Measurements from ENCODE around the gene NEFH. TPM values are rescaled to one million over a fixed set of nuclear protein-coding genes. Genes with fewer than 3 reads are reported as not detected.
A peak's percentile ranks its signal among the peaks of the same experiment; 100 is the strongest.

NEFH gene
- total RNA-seq, 1 experiment from 2014 or later: not detected

GRCh38 chr22:29491012-29491411, 11.0 kb downstream of the NEFH start:
- POLR2A ChIA-PET: no interaction called here

GRCh38 chr22:29493636-29494035, 13.6 kb downstream of the NEFH start:
- no TSS peak for BruUV-seq (replicated peaks)
- Mint-ChIP-seq H3K27me3 (ENCODE audit: insufficient read depth, unreplicated experiment) (peaks cover 7% of the 10 kb centered on the region), H3K27ac (ENCODE audit: low read depth, unreplicated experiment) (no peak overlapping the region), H3K4me1 (ENCODE audit: insufficient read depth, unreplicated experiment) (no peaks in the 10 kb centered on the region), H3K36me3 (ENCODE audit: insufficient read depth, unreplicated experiment) (peaks cover 5% of the 10 kb centered on the region), H3K9me3 (ENCODE audit: unreplicated experiment) (peaks cover 5% of the 10 kb centered on the region), H3K4me3 (ENCODE audit: unreplicated experiment) (no peak overlapping the region)
- DNase-seq (ENCODE audit: unreplicated experiment): no peak
- intact Hi-C loops (cut with micrococcal nuclease): no loop called here
- TF ChIP-seq CTCF (IDR thresholded peaks at IDR 0.05; ENCODE audit: unreplicated experiment): no peak
- CTCF ChIA-PET: interaction anchor here (3.2 kb wide), 1 partner anchor 23 kb away, joined by 14 read pairs; no protein-coding TSS in a partner anchor
- POLR2A ChIA-PET: no interaction called here

More at GRCh38 chr22:29491012-29491411, 11.0 kb downstream of the NEFH start:
- Mint-ChIP-seq H3K9me3 (ENCODE audit: unreplicated experiment) (peaks cover 7% of the 10 kb centered on the region), H3K27me3 (ENCODE audit: insufficient read depth, unreplicated experiment) (peaks cover 11% of the 10 kb centered on the region), H3K4me1 (ENCODE audit: insufficient read depth, unreplicated experiment) (no peaks in the 10 kb centered on the region), H3K27ac (ENCODE audit: low read depth, unreplicated experiment) (no peak overlapping the region), H3K36me3 (ENCODE audit: insufficient read depth, unreplicated experiment) (peaks cover 5% of the 10 kb centered on the region), H3K4me3 (ENCODE audit: unreplicated experiment) (no peak overlapping the region)
- TF ChIP-seq CTCF (IDR thresholded peaks at IDR 0.05; ENCODE audit: unreplicated experiment): no peak
- intact Hi-C loops (cut with micrococcal nuclease): no loop called here
- BruUV-seq (replicated peaks): no TSS peak
- DNase-seq (ENCODE audit: unreplicated experiment): no peak
- CTCF ChIA-PET: no interaction called here

- POLR2A ChIA-PET: no interaction called here
- CTCF ChIA-PET: interaction anchor here (0.6 to 0.7 kb wide), 3 partner anchors 52 to 1452 kb away, joined by 3 to 5 read pairs (median 3); no protein-coding TSS in a partner anchor
- H3K27ac Mint-ChIP-seq (ENCODE audit: low read depth, unreplicated experiment): no peak overlapping the region
- no peak for TF ChIP-seq CTCF (IDR thresholded peaks at IDR 0.05; ENCODE audit: unreplicated experiment)
- peaks cover 5% of the 10 kb centered on the region for H3K4me1 Mint-ChIP-seq (ENCODE audit: insufficient read depth, unreplicated experiment)
- intact Hi-C loops (cut with micrococcal nuclease): no loop called here
- DNase-seq (ENCODE audit: unreplicated experiment): no peak
- no peaks in the 10 kb centered on the region for H3K27me3 Mint-ChIP-seq (ENCODE audit: insufficient read depth, unreplicated experiment)
- no peaks in the 10 kb centered on the region for H3K9me3 Mint-ChIP-seq (ENCODE audit: unreplicated experiment)
- no TSS peak for BruUV-seq (replicated peaks)
- H3K4me3 Mint-ChIP-seq (ENCODE audit: unreplicated experiment): no peak overlapping the region
- peaks cover 32% of the 10 kb centered on the region for H3K36me3 Mint-ChIP-seq (ENCODE audit: insufficient read depth, unreplicated experiment)
Measured at GRCh38 chr22:29499852-29500251, 19.8 kb downstream of the NEFH start.

- peaks cover 66% of the 10 kb centered on the region for H3K36me3 Mint-ChIP-seq (ENCODE audit: insufficient read depth, unreplicated experiment)
- no peak overlapping the region for H3K27ac Mint-ChIP-seq (ENCODE audit: low read depth, unreplicated experiment)
- peak; percentile 49 for DNase-seq (ENCODE audit: unreplicated experiment)
- no peak overlapping the region for H3K4me3 Mint-ChIP-seq (ENCODE audit: unreplicated experiment)
- H3K9me3 Mint-ChIP-seq (ENCODE audit: unreplicated experiment): no peaks in the 10 kb centered on the region
- no peaks in the 10 kb centered on the region for H3K27me3 Mint-ChIP-seq (ENCODE audit: insufficient read depth, unreplicated experiment)
- intact Hi-C loops (cut with micrococcal nuclease): no loop called here
- H3K4me1 Mint-ChIP-seq (ENCODE audit: insufficient read depth, unreplicated experiment): peaks cover 5% of the 10 kb centered on the region
- POLR2A ChIA-PET: no interaction called here
- no TSS peak for BruUV-seq (replicated peaks)
- TF ChIP-seq CTCF (IDR thresholded peaks at IDR 0.05; ENCODE audit: unreplicated experiment): no peak
- CTCF ChIA-PET: interaction anchor here (0.7 to 1.1 kb wide), 4 partner anchors 33 to 1251 kb away, joined by 3 read pairs; no protein-coding TSS in a partner anchor
Measured at GRCh38 chr22:29503811-29504372, 23.9 kb downstream of the NEFH start.

Measured in MCF 10A (cell line).